ENCODE measurements around the gene ADGRD1. TPM values are rescaled to one million over a fixed set of nuclear protein-coding genes. Genes with fewer than 3 reads are reported as not detected.
"Not testable (repeated sequence)": the region's sequence is repeated elsewhere in the genome, so short reads cannot be mapped to it uniquely, and the experiment has no call there.

The ADGRD1 gene
- polyA plus RNA-seq, 1 donor = 84.8 TPM

GRCh38 chr12:130937063-130937462, 16.6 kb upstream of the ADGRD1 start:
- Histone ChIP-seq H3K4me3 (ENCODE audit: low read length) (no peak overlapping the region), H3K27me3 (ENCODE audit: control insufficient read depth, insufficient read depth, low read length) (no peaks in the 10 kb centered on the region), H3K36me3 (ENCODE audit: control insufficient read depth, insufficient read depth, low read length) (no peaks in the 10 kb centered on the region), H3K27ac (ENCODE audit: low read length) (no peak overlapping the region), H3K9me3 (ENCODE audit: control insufficient read depth, low read depth, low read length) (peaks cover 4% of the 10 kb centered on the region), H3K4me1 (ENCODE audit: control insufficient read depth, insufficient read depth, low read length) (no peaks in the 10 kb centered on the region)
- 100% methylated on average over 1 of the region's 2 CpGs for WGBS (ENCODE audit: insufficient coverage, low lambda C conversion rate)
- no peak for DNase-seq

DNA sequence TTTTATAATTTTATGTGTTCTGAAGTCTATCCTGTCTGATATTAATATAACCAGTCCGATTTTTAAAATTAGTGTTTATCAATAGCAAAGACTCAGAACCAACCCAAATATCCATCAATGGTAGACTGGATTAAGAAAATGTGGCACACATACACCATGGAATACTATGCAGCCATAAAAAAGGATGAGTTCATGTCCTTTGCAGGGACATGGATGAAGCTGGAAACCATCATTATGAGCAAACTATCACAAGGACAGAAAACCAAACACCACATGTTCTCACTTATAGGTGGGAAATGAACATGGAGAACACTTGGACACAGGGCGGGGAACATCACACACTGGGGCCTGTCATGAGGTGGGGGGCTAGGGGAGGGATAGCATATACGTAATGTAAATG, 16.2 kb upstream of the ADGRD1 start:
- DNase-seq = not testable (repeated sequence)
- WGBS (ENCODE audit: insufficient coverage, low lambda C conversion rate) = 92% methylated on average over 2 of the region's 3 CpGs

GRCh38 chr12:130938186-130938585, 15.5 kb upstream of the ADGRD1 start:
- Histone ChIP-seq H3K36me3 (ENCODE audit: control insufficient read depth, insufficient read depth, low read length) (no peaks in the 10 kb centered on the region), H3K27me3 (ENCODE audit: control insufficient read depth, insufficient read depth, low read length) (no peaks in the 10 kb centered on the region), H3K27ac (ENCODE audit: low read length) (no peak overlapping the region)

More for the DNA sequence above, 16.2 kb upstream of the ADGRD1 start:
- H3K27me3 ChIP-seq (ENCODE audit: control insufficient read depth, insufficient read depth, low read length); H3K9me3 ChIP-seq (ENCODE audit: control insufficient read depth, low read depth, low read length); H3K4me1 ChIP-seq (ENCODE audit: control insufficient read depth, insufficient read depth, low read length); H3K36me3 ChIP-seq (ENCODE audit: control insufficient read depth, insufficient read depth, low read length); H3K4me3 ChIP-seq (ENCODE audit: low read length); H3K27ac ChIP-seq (ENCODE audit: low read length): not testable (repeated sequence)

DNA sequence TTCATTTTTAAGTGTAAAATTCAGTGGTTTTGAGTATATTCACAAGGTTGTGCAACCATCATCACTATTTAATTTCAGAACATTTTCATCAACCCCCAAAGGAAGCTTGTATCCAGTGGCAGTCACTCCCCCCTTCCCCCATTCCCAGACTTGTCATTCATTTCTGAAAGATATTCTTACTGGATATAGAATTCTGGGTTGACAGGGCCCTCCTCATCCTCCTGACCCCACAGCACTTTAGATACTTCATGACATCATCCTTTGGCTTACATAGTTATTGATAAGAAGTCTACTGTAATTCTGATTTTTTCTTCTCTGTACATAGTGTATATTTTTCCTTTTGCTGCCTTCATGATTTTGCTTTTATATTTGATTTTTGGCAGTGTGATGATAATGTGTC, 8.8 kb upstream of the ADGRD1 start:
- Histone ChIP-seq H3K27ac (ENCODE audit: low read length) (no peak overlapping the region), H3K36me3 (ENCODE audit: control insufficient read depth, insufficient read depth, low read length) (no peaks in the 10 kb centered on the region), H3K4me3 (ENCODE audit: low read length) (no peak overlapping the region), H3K27me3 (ENCODE audit: control insufficient read depth, insufficient read depth, low read length) (no peaks in the 10 kb centered on the region), H3K9me3 (ENCODE audit: control insufficient read depth, low read depth, low read length) (peaks cover 12% of the 10 kb centered on the region), H3K4me1 (ENCODE audit: control insufficient read depth, insufficient read depth, low read length) (no peaks in the 10 kb centered on the region)
- no peak for DNase-seq

More at GRCh38 chr12:130938186-130938585, 15.5 kb upstream of the ADGRD1 start:
- peaks cover 4% of the 10 kb centered on the region for H3K9me3 ChIP-seq (ENCODE audit: control insufficient read depth, low read depth, low read length)
- H3K4me1 ChIP-seq (ENCODE audit: control insufficient read depth, insufficient read depth, low read length) = no peaks in the 10 kb centered on the region
- no peak for DNase-seq
- no peak overlapping the region for H3K4me3 ChIP-seq (ENCODE audit: low read length)

- DNase-seq = no peak
- Histone ChIP-seq H3K36me3 (ENCODE audit: control insufficient read depth, insufficient read depth, low read length) (no peaks in the 10 kb centered on the region), H3K9me3 (ENCODE audit: control insufficient read depth, low read depth, low read length) (peaks cover 8% of the 10 kb centered on the region), H3K27ac (ENCODE audit: low read length) (no peak overlapping the region), H3K4me3 (ENCODE audit: low read length) (no peak overlapping the region), H3K4me1 (ENCODE audit: control insufficient read depth, insufficient read depth, low read length) (peaks cover 4% of the 10 kb centered on the region), H3K27me3 (ENCODE audit: control insufficient read depth, insufficient read depth, low read length) (no peaks in the 10 kb centered on the region)
- 78% methylated on average over 1 of the region's 7 CpGs for WGBS (ENCODE audit: insufficient coverage, low lambda C conversion rate)
These were observed 7.8 kb upstream of the ADGRD1 start for GRCh38 chr12:130945786-130946492.

GRCh38 chr12:130947028-130947613, 6.6 kb upstream of the ADGRD1 start:
- Histone ChIP-seq H3K36me3 (ENCODE audit: control insufficient read depth, insufficient read depth, low read length) (no peaks in the 10 kb centered on the region), H3K4me3 (ENCODE audit: low read length) (no peak overlapping the region), H3K27me3 (ENCODE audit: control insufficient read depth, insufficient read depth, low read length) (no peaks in the 10 kb centered on the region), H3K9me3 (ENCODE audit: control insufficient read depth, low read depth, low read length) (peaks cover 8% of the 10 kb centered on the region), H3K4me1 (ENCODE audit: control insufficient read depth, insufficient read depth, low read length) (peaks cover 15% of the 10 kb centered on the region), H3K27ac (ENCODE audit: low read length) (no peak overlapping the region)
- 100% methylated on average over 1 of the region's 2 CpGs for WGBS (ENCODE audit: insufficient coverage, low lambda C conversion rate)
- no peak for DNase-seq

DNA sequence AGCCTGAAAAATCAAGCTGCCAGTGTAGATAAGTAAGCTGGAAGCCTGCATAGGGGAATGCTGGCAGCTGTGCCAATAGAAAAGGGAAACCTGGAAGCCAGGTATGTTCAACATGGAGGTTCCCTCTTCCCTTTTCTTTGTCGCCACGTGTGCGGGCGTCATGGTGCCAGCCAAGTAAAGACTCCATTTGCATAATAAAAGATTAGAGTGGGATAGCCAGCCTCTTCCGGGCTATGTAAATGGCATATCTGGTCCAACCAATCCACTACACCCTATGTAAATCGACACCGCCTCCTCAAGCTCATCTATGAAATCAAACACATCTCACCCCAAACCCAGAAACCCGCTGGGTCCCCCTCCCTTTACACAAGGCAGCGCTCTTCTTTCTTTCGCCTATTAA, 5.6 kb upstream of the ADGRD1 start:
- Histone ChIP-seq H3K9me3 (ENCODE audit: control insufficient read depth, low read depth, low read length) (peaks cover 8% of the 10 kb centered on the region), H3K36me3 (ENCODE audit: control insufficient read depth, insufficient read depth, low read length) (no peaks in the 10 kb centered on the region), H3K4me3 (ENCODE audit: low read length) (no peak overlapping the region), H3K27me3 (ENCODE audit: control insufficient read depth, insufficient read depth, low read length) (no peaks in the 10 kb centered on the region), H3K27ac (ENCODE audit: low read length) (no peak overlapping the region), H3K4me1 (ENCODE audit: control insufficient read depth, insufficient read depth, low read length) (peaks cover 22% of the 10 kb centered on the region)
- DNase-seq = no peak
- WGBS (ENCODE audit: insufficient coverage, low lambda C conversion rate) = 80% methylated on average over 2 of the region's 10 CpGs

- Histone ChIP-seq H3K27ac (ENCODE audit: low read length) (no peak overlapping the region), H3K36me3 (ENCODE audit: control insufficient read depth, insufficient read depth, low read length) (no peaks in the 10 kb centered on the region), H3K9me3 (ENCODE audit: control insufficient read depth, low read depth, low read length) (peaks cover 8% of the 10 kb centered on the region), H3K27me3 (ENCODE audit: control insufficient read depth, insufficient read depth, low read length) (no peaks in the 10 kb centered on the region), H3K4me3 (ENCODE audit: low read length) (no peak overlapping the region), H3K4me1 (ENCODE audit: control insufficient read depth, insufficient read depth, low read length) (peaks cover 27% of the 10 kb centered on the region)
- 100% methylated on average over 1 of the region's 10 CpGs for WGBS (ENCODE audit: insufficient coverage, low lambda C conversion rate)
- no peak for DNase-seq
These were observed 5.0 kb upstream of the ADGRD1 start for GRCh38 chr12:130948751-130949150.

DNA sequence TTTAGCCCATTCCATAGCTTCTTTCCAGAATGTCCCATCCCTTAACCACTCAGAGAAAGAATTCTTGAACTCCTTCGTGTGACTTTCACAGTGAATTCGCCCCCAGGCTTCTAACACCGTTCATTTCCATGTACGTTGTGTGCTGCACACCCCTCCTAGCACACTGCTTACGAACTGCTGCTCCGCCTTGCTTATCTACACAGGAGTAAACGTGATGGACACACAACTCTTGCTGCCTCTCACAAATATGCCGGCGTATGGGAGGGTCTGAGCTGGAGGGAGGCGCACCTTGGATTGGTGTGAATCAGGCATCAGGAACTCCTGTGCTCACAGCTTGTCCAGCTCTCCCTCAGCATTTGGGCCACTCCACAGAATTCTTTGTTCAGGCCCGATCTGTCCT, 3.9 kb upstream of the ADGRD1 start:
- Histone ChIP-seq H3K36me3 (ENCODE audit: control insufficient read depth, insufficient read depth, low read length) (no peaks in the 10 kb centered on the region), H3K27me3 (ENCODE audit: control insufficient read depth, insufficient read depth, low read length) (no peaks in the 10 kb centered on the region), H3K27ac (ENCODE audit: low read length) (no peak overlapping the region), H3K4me1 (ENCODE audit: control insufficient read depth, insufficient read depth, low read length) (peaks cover 27% of the 10 kb centered on the region), H3K9me3 (ENCODE audit: control insufficient read depth, low read depth, low read length) (peaks cover 7% of the 10 kb centered on the region), H3K4me3 (ENCODE audit: low read length) (no peak overlapping the region)
- no CpG with 5 or more reads among the region's 11 CpGs for WGBS (ENCODE audit: insufficient coverage, low lambda C conversion rate)
- no peak for DNase-seq

DNA sequence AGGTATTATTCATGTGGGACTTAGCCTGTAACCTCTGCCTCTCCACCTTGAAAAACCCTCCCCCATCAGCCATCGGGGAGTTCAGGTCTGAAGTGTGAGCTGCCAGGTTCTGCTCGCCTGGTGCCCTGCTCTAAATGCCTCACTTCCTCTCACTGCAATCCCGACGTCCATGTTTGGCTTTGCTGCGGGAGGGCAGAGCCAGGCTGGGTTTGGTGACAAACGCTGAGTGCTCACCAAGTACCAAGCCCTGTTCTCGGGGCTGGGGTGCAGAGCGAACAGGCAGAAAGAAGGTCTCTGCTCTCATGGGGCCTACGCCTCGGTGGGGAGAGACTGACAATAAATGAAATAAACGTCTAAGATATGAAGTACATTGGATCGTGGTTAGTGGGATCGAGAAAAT, 2.1 kb upstream of the ADGRD1 start:
- DNase-seq = peak in 1 of 2 donors; percentile 29
- Histone ChIP-seq H3K36me3 (ENCODE audit: control insufficient read depth, insufficient read depth, low read length) (no peaks in the 10 kb centered on the region), H3K4me3 (ENCODE audit: low read length) (no peak overlapping the region), H3K4me1 (ENCODE audit: control insufficient read depth, insufficient read depth, low read length) (peaks cover 27% of the 10 kb centered on the region), H3K9me3 (ENCODE audit: control insufficient read depth, low read depth, low read length) (no peaks in the 10 kb centered on the region), H3K27ac (ENCODE audit: low read length) (peak overlapping the region; percentile 86), H3K27me3 (ENCODE audit: control insufficient read depth, insufficient read depth, low read length) (no peaks in the 10 kb centered on the region)
- WGBS (ENCODE audit: insufficient coverage, low lambda C conversion rate) = no CpG with 5 or more reads among the region's 13 CpGs

Data from large intestine (tissue), 3 donors.